HG02885 (cell line): Measurements from ENCODE around the gene TRIM2.

Experiments
- ATAC-seq: cut with Tn5 transposase; IDR thresholded peaks from one replicate; pipeline ENCODE4 v1.9.1; 2021; ENCODE audit warnings: mild to moderate bottlenecking; ENCODE audit not compliant: unreplicated experiment, poor library complexity

The TRIM2 gene

GRCh38 chr4:153269218-153269990 is 65.2 kb downstream of the TRIM2 start:
- ATAC-seq, result no peak

- ATAC-seq, result no peak
These were observed 66.1 kb downstream of the TRIM2 start for GRCh38 chr4:153270361-153270760.

GRCh38 chr4:153271820-153272219 is 67.6 kb downstream of the TRIM2 start:
- ATAC-seq, result no peak

- no peak for ATAC-seq
These were observed 69.5 kb downstream of the TRIM2 start for GRCh38 chr4:153273751-153274150.

GRCh38 chr4:153274967-153275366 is 70.7 kb downstream of the TRIM2 start:
- ATAC-seq, result no peak

GRCh38 chr4:153275380-153276276 is 71.4 kb downstream of the TRIM2 start:
- ATAC-seq, result no peak

- no peak for ATAC-seq
These were observed 72.7 kb downstream of the TRIM2 start for GRCh38 chr4:153276971-153277370.

GRCh38 chr4:153281476-153281875 is 77.2 kb downstream of the TRIM2 start:
- ATAC-seq, result no peak

GRCh38 chr4:153282023-153282422 is 77.8 kb downstream of the TRIM2 start:
- no peak for ATAC-seq

GRCh38 chr4:153283260-153283659 is 79.0 kb downstream of the TRIM2 start:
- ATAC-seq, result no peak

- no peak for ATAC-seq
These were observed 85.9 kb downstream of the TRIM2 start for GRCh38 chr4:153290134-153290533.

- no peak for ATAC-seq
These were observed 87.3 kb downstream of the TRIM2 start for GRCh38 chr4:153291562-153291961.

GRCh38 chr4:153292897-153293741 is 88.9 kb downstream of the TRIM2 start:
- no peak for ATAC-seq

- no peak for ATAC-seq
These were observed 89.5 kb downstream of the TRIM2 start for GRCh38 chr4:153293742-153294057.

- ATAC-seq, result no peak
These were observed 90.4 kb downstream of the TRIM2 start for GRCh38 chr4:153294631-153295030.

GRCh38 chr4:153295131-153295755 is 91.0 kb downstream of the TRIM2 start:
- ATAC-seq, result no peak

- no peak for ATAC-seq
These were observed 92.0 kb downstream of the TRIM2 start for GRCh38 chr4:153296040-153296823.

- no peak for ATAC-seq
These were observed 92.9 kb downstream of the TRIM2 start for GRCh38 chr4:153297116-153297515.

- no peak for ATAC-seq
These were observed 106.5 kb downstream of the TRIM2 start for GRCh38 chr4:153310793-153311192.
